MM.1S (cell line): ENCODE measurements around the gene WWTR1.

Source experiments
- DNase-seq: peaks from one replicate; pipeline ENCODE4 v3.0.0-alpha.2; 2015
- H2AFZ ChIP-seq: fragments of 300-600 bp; sonication (generic); 2 replicates; pipeline ENCODE4 v1.6.0; 2016; ENCODE audit warnings: antibody characterized with exemption, low read length
- H3F3A ChIP-seq: fragments of 300-600 bp; sonication (generic); 2 replicates; pipeline ENCODE4 v1.6.1; 2016; ENCODE audit warnings: mild to moderate bottlenecking, antibody characterized with exemption, low read length, moderate library complexity, mixed read lengths; ENCODE audit not compliant: insufficient read depth
- H3K27ac ChIP-seq: fragments of 300-600 bp; sonication (generic); 2 replicates; pipeline ENCODE4 v1.5.1; 2016; ENCODE audit warnings: mild to moderate bottlenecking, low read length
- H3K27me3 ChIP-seq: fragments of 300-600 bp; sonication (generic); replicated peaks from 2 replicates; pipeline ENCODE4 v1.6.0; 2016; ENCODE audit warnings: low read length; ENCODE audit not compliant: insufficient read depth
- H3K36me3 ChIP-seq: fragments of 300-600 bp; sonication (generic); replicated peaks from 2 replicates; pipeline ENCODE4 v1.6.1; 2016; ENCODE audit warnings: mild to moderate bottlenecking, low read length, mixed read lengths; ENCODE audit not compliant: insufficient read depth
- H3K4me1 ChIP-seq: fragments of 300-600 bp; sonication (generic); 2 replicates; pipeline ENCODE4 v1.6.1; 2016; ENCODE audit warnings: low read length, mixed read lengths
- H3K4me2 ChIP-seq: fragments of 300-600 bp; sonication (generic); 2 replicates; pipeline ENCODE4 v1.6.0; 2016; ENCODE audit warnings: low read depth, low read length
- H3K4me3 ChIP-seq: fragments of 300-600 bp; sonication (generic); 2 replicates; pipeline ENCODE4 v1.5.1; 2016; ENCODE audit warnings: low read length, mixed read lengths
- H3K79me2 ChIP-seq: fragments of 300-600 bp; sonication (generic); 2 replicates; pipeline ENCODE4 v1.6.1; 2016; ENCODE audit warnings: mixed run types, low read length, mixed read lengths
- H3K9ac ChIP-seq: fragments of 300-600 bp; sonication (generic); 2 replicates; pipeline ENCODE4 v1.6.1; 2016; ENCODE audit warnings: low read length, mixed read lengths
- H3K9me2 ChIP-seq: fragments of 300-600 bp; sonication (generic); replicated peaks from 2 replicates; pipeline ENCODE4 v1.6.1; 2016; ENCODE audit warnings: mild to moderate bottlenecking, low read length, mixed read lengths; ENCODE audit not compliant: insufficient read depth
- H3K9me3 ChIP-seq: fragments of 300-600 bp; sonication (generic); replicated peaks from 2 replicates; pipeline ENCODE4 v1.6.1; 2016; ENCODE audit warnings: mild to moderate bottlenecking, low read length, mixed read lengths; ENCODE audit not compliant: insufficient read depth
- H4K20me1 ChIP-seq: fragments of 300-600 bp; sonication (generic); 2 replicates; pipeline ENCODE4 v1.6.1; 2016; ENCODE audit warnings: mild to moderate bottlenecking, low read length, moderate library complexity, mixed read lengths; ENCODE audit not compliant: insufficient read depth
- EZH2 ChIP-seq: fragments of 300-600 bp; sonication (generic); optimal IDR thresholded peaks from 2 replicates; pipeline ENCODE3; 2017; ENCODE audit warnings: low read depth, mild to moderate bottlenecking, antibody characterized with exemption, low read length, mixed read lengths
- EZH2phosphoT487 ChIP-seq: fragments of 300-600 bp; sonication (generic); IDR thresholded peaks from 2 replicates; pipeline ENCODE4 v1.6.1; 2018; ENCODE audit warnings: antibody characterized with exemption, low read length
- TF ChIP-seq, protein P1 (sequence below): fragments of 300-600 bp; sonication (generic); IDR thresholded peaks from 2 replicates; pipeline ENCODE4 v1.5.1; 2016; ENCODE audit warnings: antibody characterized with exemption, low read length, mixed read lengths

Gene WWTR1

DNA sequence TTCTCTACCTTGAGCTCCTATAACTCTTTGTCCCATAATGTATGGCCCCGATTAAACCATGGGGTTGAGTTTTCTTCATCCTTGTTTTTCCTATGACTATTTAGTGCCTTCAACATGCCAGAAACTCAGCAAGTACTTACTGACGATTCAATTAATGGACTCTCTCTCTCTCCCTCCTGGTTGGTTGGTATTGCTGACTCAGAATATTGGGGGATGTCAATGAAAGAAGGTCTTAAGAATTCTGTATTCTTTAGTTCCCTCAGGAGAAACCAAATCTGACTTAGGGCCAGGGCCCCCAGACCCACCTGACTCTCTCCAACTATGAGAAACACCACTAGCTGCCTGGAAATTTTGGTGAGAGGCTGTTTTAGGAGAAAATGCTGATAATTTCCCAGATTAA, 142.6 kb downstream of the WWTR1 start:
- no peak overlapping the region for H3K9ac ChIP-seq
- H3K4me3 ChIP-seq, result no peak overlapping the region
- H3K4me2 ChIP-seq, result no peak overlapping the region
- H3K27ac ChIP-seq, result no peak overlapping the region
- H3K9me2 ChIP-seq, result no peaks in the 10 kb centered on the region
- H4K20me1 ChIP-seq, result no peaks in the 10 kb centered on the region
- no peaks in the 10 kb centered on the region for H3K36me3 ChIP-seq
- no peaks in the 10 kb centered on the region for H3K27me3 ChIP-seq
- no peaks in the 10 kb centered on the region for H3F3A ChIP-seq
- no peaks in the 10 kb centered on the region for H3K4me1 ChIP-seq
- no peaks in the 10 kb centered on the region for H3K79me2 ChIP-seq
- H3K9me3 ChIP-seq, result no peaks in the 10 kb centered on the region
- DNase-seq, result no peak
- no peak for TF ChIP-seq EZH2
- TF ChIP-seq, protein P1, sequence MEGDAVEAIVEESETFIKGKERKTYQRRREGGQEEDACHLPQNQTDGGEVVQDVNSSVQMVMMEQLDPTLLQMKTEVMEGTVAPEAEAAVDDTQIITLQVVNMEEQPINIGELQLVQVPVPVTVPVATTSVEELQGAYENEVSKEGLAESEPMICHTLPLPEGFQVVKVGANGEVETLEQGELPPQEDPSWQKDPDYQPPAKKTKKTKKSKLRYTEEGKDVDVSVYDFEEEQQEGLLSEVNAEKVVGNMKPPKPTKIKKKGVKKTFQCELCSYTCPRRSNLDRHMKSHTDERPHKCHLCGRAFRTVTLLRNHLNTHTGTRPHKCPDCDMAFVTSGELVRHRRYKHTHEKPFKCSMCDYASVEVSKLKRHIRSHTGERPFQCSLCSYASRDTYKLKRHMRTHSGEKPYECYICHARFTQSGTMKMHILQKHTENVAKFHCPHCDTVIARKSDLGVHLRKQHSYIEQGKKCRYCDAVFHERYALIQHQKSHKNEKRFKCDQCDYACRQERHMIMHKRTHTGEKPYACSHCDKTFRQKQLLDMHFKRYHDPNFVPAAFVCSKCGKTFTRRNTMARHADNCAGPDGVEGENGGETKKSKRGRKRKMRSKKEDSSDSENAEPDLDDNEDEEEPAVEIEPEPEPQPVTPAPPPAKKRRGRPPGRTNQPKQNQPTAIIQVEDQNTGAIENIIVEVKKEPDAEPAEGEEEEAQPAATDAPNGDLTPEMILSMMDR, result no peak
- no peak for TF ChIP-seq EZH2phosphoT487
- H2AFZ ChIP-seq, result no peak overlapping the region

DNA sequence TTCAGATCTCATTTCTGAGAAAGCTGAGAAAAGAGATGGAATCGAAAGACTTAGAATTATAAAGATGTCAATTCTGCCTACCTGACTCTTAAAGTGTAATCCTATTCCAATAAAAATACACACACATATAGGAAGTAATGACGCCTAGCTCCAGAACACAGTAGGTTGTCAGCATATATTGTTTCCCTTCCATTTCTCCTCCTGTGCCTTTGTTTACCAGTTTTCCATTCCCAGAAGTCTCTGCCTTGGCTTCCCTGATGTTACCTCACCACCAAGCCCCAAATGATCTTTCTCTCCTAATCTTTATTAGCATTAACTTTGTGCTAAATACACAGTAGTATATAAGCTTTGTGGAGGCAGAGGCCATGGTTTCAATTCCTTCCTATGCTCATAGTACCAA, 143.4 kb downstream of the WWTR1 start:
- Histone ChIP-seq H3K79me2 (no peaks in the 10 kb centered on the region), H2AFZ (no peak overlapping the region), H4K20me1 (no peaks in the 10 kb centered on the region), H3K4me2 (no peak overlapping the region), H3K9ac (no peak overlapping the region), H3K9me3 (no peaks in the 10 kb centered on the region), H3K4me3 (no peak overlapping the region), H3K9me2 (no peaks in the 10 kb centered on the region), H3K27me3 (no peaks in the 10 kb centered on the region), H3K36me3 (no peaks in the 10 kb centered on the region), H3K27ac (no peak overlapping the region), H3F3A (no peaks in the 10 kb centered on the region), H3K4me1 (no peaks in the 10 kb centered on the region)
- TF ChIP-seq, protein P1, result no peak
- TF ChIP-seq EZH2, result no peak
- no peak for TF ChIP-seq EZH2phosphoT487
- DNase-seq, result no peak

DNA sequence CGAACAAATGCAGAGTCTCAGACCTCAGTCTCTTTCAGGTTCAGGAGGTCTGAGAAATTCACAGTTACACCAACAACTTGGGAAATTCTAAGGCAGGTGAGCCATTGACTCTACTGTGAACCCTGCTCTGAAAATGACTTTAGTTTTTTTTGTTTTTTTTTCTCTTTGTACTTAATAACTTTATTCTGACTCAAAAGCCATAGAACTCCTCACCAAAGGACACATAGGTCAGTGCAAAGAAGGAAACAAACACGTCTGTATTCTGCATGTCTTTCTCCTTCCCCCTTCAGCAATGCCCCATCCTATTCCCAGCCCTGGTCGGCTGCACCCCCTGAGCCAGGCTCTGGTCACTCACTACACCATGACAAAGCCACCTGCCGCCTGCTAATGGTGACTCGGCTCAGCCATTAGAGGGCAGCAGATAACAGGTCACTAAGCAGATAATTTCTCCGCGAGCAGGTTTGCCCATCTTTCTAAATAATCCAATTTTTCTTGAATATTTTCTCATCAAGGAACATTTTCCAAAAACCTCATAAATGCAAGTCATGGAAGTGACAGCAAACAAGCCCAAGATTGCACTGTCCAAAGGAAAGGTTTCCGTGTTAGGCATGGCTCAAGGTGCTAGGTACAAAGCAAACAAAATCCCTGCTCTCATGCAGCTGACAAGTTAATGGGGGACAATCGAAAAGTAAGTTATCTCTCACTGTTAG, 145.6 kb downstream of the WWTR1 start:
- H3K27me3 ChIP-seq, result no peaks in the 10 kb centered on the region
- H3K27ac ChIP-seq, result no peak overlapping the region
- no peaks in the 10 kb centered on the region for H3K9me3 ChIP-seq
- no peak overlapping the region for H3K4me3 ChIP-seq
- H3K9me2 ChIP-seq, result no peaks in the 10 kb centered on the region
- H3K79me2 ChIP-seq, result no peaks in the 10 kb centered on the region
- H3K9ac ChIP-seq, result no peak overlapping the region
- H3K4me2 ChIP-seq, result peak overlapping the region; percentile 40
- no peaks in the 10 kb centered on the region for H3K4me1 ChIP-seq
- H4K20me1 ChIP-seq, result no peaks in the 10 kb centered on the region
- peak overlapping the region; percentile 60; the same call in 1 of the 2 replicates for H2AFZ ChIP-seq
- H3K36me3 ChIP-seq, result no peaks in the 10 kb centered on the region
- DNase-seq, result peak; percentile 65
- H3F3A ChIP-seq, result no peaks in the 10 kb centered on the region
- no peak for TF ChIP-seq EZH2
- no peak for TF ChIP-seq EZH2phosphoT487
- TF ChIP-seq, protein P1, result peak; percentile 90
